ENCODE data around the gene SPATA12.

- TF ChIP-seq CTCF (IDR thresholded peaks at IDR 0.05; ENCODE audit: low read depth, low read length, missing input control) (no peak), FOXA1 (IDR thresholded peaks at IDR 0.05) (no peak), YY1 (IDR thresholded peaks at IDR 0.05) (no peak)
Measured at GRCh38 chr3:57018246-57018645, 42.2 kb upstream of the SPATA12 start.

Data from liver (tissue), 2 donors.